HepG2 (cell line): ENCODE measurements around the gene RPP21. TPM values are rescaled to one million over a fixed set of nuclear protein-coding genes. Genes with fewer than 3 reads are reported as not detected.

Experiments used
- AKAP8 ChIP-seq: sonication (generic); formaldehyde crosslinking; IDR thresholded peaks from 2 replicates; pipeline ENCODE4 v1.5.1; 2020; ENCODE audit warnings: mild to moderate bottlenecking, missing genetic modification reagents
- ARHGAP35 ChIP-seq: sonication (generic); formaldehyde crosslinking; IDR thresholded peaks from 2 replicates; pipeline ENCODE4 v1.9.0; 2022; ENCODE audit warnings: mild to moderate bottlenecking, inconsistent platforms, moderate library complexity, missing genetic modification reagents, borderline replicate concordance
- HDAC6 ChIP-seq: fragments of 200-600 bp; sonication (generic); IDR thresholded peaks from 2 replicates; pipeline ENCODE4 v1.7.0; 2017; ENCODE audit warnings: mild to moderate bottlenecking, antibody characterized with exemption, low read length, low read depth
- IRX3 ChIP-seq: sonication (generic); formaldehyde crosslinking; IDR thresholded peaks from 2 replicates; pipeline ENCODE4 v1.8.1; 2023; ENCODE audit warnings: mild to moderate bottlenecking, low read depth, missing genetic modification reagents, borderline replicate concordance
- KAT7 ChIP-seq: IDR thresholded peaks from 2 replicates; pipeline ENCODE4 v1.6.1; 2018; ENCODE audit warnings: borderline replicate concordance, missing compliant biosample characterization
- KLF11 ChIP-seq: IDR thresholded peaks from 2 replicates; pipeline ENCODE4 v1.6.1; 2016; ENCODE audit warnings: missing compliant biosample characterization
- MEIS2 ChIP-seq: sonication (generic); formaldehyde crosslinking; IDR thresholded peaks from 2 replicates; pipeline ENCODE4 v1.9.0; 2021; ENCODE audit warnings: mild to moderate bottlenecking, missing genetic modification reagents
- RBAK ChIP-seq: sonication (generic); formaldehyde crosslinking; IDR thresholded peaks from 2 replicates; pipeline ENCODE4 v1.5.1; 2020; ENCODE audit warnings: mild to moderate bottlenecking, missing genetic modification reagents
- SIX1 ChIP-seq: sonication (generic); formaldehyde crosslinking; IDR thresholded peaks from 2 replicates; pipeline ENCODE4 v1.4.0; 2020; ENCODE audit warnings: missing genetic modification reagents, borderline replicate concordance
- SP1 ChIP-seq, 2 experiments: fragments of 450-650 bp in 1 of 2; sonication (generic) in 1 of 2; formaldehyde crosslinking in 1 of 2; IDR thresholded peaks; 2 replicates each; pipeline versions ENCODE4 v1.4.0 to v1.6.1; 2016 to 2020; ENCODE audit warnings: missing genetic modification reagents in 1 of 2
- ZNF10 ChIP-seq: sonication (generic); formaldehyde crosslinking; IDR thresholded peaks from 2 replicates; pipeline ENCODE4 v1.4.0; 2020; ENCODE audit warnings: mild to moderate bottlenecking, low read depth, missing genetic modification reagents, borderline replicate concordance
- ZNF253 ChIP-seq: sonication (generic); formaldehyde crosslinking; IDR thresholded peaks from 2 replicates; pipeline ENCODE4 v1.8.0; 2022; ENCODE audit warnings: mild to moderate bottlenecking, missing genetic modification reagents, borderline replicate concordance
- ZNF629 ChIP-seq: sonication (generic); formaldehyde crosslinking; conservative IDR thresholded peaks from 2 replicates; pipeline ENCODE4 v1.5.0; 2020; ENCODE audit warnings: missing genetic modification reagents
- ZSCAN20 ChIP-seq: sonication (generic); formaldehyde crosslinking; IDR thresholded peaks from 2 replicates; pipeline ENCODE4 v1.4.0; 2020; ENCODE audit warnings: missing genetic modification reagents, mild to moderate bottlenecking, borderline replicate concordance
- polyA plus RNA-seq, 8 experiments: library from polyadenylated mRNA; depleted of rRNA in 3 of 8; stranded (reverse) in 7 of 8; unstranded in 1 of 8; fragments of >200 nt; fragmentation: Illumina TruSeq in 4 of 8; extraction: Trizol in 4 of 8; gene quantifications; 2 replicates each; pipeline versions ENCODE4 v1.2.1 to v1.2.3, GENCODE V29; 2011 to 2016; ENCODE audit warnings: low read depth in 4 of 8, missing spikeins in 1 of 8, mixed read lengths in 1 of 8; ENCODE audit not compliant: insufficient read depth in 1 of 8
- total RNA-seq, 5 experiments: library from RNA; depleted of rRNA; stranded (reverse); fragments of >200 nt; fragmentation: Illumina TruSeq; extraction: Trizol; gene quantifications; 2 replicates each; pipeline ENCODE4 v1.2.3, GENCODE V29; 2016; ENCODE audit warnings: low read depth in 1 of 5
- TF ChIP-seq, protein P1 (sequence below): sonication (generic); formaldehyde crosslinking; IDR thresholded peaks from 2 replicates; pipeline ENCODE4 v1.5.1; 2020; ENCODE audit warnings: mild to moderate bottlenecking, missing genetic modification reagents, moderate library complexity
- TF ChIP-seq, protein P2 (sequence below): sonication (generic); formaldehyde crosslinking; IDR thresholded peaks from 2 replicates; pipeline ENCODE4 v1.4.0; 2020; ENCODE audit warnings: low read depth, mild to moderate bottlenecking, missing genetic modification reagents
- TF ChIP-seq, protein P3 (sequence below): sonication (generic); formaldehyde crosslinking; IDR thresholded peaks from 2 replicates; pipeline ENCODE4 v1.9.0; 2021; ENCODE audit warnings: missing genetic modification reagents, borderline replicate concordance
- TF ChIP-seq, protein P4 (sequence below): sonication (generic); formaldehyde crosslinking; IDR thresholded peaks from 2 replicates; pipeline ENCODE4 v1.5.0; 2020; ENCODE audit warnings: mild to moderate bottlenecking, low read depth, missing genetic modification reagents, borderline replicate concordance
- TF ChIP-seq, protein P5 (sequence below): fragments of 450-650 bp; IDR thresholded peaks from 2 replicates; pipeline ENCODE4 v1.6.1; 2016

The RPP21 gene
- total and polyA plus RNA-seq, 2 of the 13 experiments (the other 11 are each of a cell fraction or from before 2014, with no cell fraction given), result 53.1 to 72.3 TPM

DNA sequence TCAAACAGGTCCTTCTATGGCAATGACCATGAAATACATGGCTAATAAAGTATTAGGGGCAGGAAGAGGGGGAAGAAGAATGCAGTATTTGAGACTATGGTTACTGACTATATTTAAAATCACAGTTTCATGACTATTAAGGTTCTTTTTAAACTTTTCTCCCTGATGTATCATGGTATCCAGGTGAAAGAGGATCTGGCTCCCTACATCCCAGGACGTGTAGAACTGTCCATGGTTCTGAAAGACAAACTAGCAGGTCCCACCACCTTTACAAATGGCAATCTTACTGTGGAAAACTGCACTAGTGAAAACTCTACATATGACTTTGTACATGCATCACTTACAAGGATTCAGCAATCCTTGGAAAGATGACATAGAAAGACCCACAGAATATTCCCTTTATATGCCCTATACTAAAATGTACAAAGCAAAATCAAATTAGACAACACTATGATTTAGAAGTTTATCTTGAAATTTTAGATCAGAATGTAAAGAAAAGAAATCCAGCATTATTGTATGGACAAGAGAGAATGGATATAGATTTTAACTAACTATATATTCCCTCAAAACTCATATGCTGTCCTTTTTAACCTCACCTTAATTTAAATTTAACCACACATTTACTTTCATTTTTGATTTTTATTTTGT lies 33.5 kb downstream of the RPP21 start (continued):
- no peak for TF ChIP-seq MEIS2 (CRISPR knock-in tag)
- TF ChIP-seq, protein P1, sequence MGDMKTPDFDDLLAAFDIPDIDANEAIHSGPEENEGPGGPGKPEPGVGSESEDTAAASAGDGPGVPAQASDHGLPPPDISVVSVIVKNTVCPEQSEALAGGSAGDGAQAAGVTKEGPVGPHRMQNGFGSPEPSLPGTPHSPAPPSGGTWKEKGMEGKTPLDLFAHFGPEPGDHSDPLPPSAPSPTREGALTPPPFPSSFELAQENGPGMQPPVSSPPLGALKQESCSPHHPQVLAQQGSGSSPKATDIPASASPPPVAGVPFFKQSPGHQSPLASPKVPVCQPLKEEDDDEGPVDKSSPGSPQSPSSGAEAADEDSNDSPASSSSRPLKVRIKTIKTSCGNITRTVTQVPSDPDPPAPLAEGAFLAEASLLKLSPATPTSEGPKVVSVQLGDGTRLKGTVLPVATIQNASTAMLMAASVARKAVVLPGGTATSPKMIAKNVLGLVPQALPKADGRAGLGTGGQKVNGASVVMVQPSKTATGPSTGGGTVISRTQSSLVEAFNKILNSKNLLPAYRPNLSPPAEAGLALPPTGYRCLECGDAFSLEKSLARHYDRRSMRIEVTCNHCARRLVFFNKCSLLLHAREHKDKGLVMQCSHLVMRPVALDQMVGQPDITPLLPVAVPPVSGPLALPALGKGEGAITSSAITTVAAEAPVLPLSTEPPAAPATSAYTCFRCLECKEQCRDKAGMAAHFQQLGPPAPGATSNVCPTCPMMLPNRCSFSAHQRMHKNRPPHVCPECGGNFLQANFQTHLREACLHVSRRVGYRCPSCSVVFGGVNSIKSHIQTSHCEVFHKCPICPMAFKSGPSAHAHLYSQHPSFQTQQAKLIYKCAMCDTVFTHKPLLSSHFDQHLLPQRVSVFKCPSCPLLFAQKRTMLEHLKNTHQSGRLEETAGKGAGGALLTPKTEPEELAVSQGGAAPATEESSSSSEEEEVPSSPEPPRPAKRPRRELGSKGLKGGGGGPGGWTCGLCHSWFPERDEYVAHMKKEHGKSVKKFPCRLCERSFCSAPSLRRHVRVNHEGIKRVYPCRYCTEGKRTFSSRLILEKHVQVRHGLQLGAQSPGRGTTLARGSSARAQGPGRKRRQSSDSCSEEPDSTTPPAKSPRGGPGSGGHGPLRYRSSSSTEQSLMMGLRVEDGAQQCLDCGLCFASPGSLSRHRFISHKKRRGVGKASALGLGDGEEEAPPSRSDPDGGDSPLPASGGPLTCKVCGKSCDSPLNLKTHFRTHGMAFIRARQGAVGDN (CRISPR knock-in tag), result no peak
- TF ChIP-seq RBAK (CRISPR knock-in tag), result no peak
- TF ChIP-seq HDAC6, result no peak
- TF ChIP-seq ARHGAP35 (CRISPR knock-in tag), result no peak
- no peak for TF ChIP-seq ZNF253 (CRISPR knock-in tag)
- TF ChIP-seq ZNF10 (CRISPR knock-in tag), result no peak
- TF ChIP-seq KAT7, result no peak
- no peak for TF ChIP-seq SIX1 (CRISPR knock-in tag)
- TF ChIP-seq KLF11 (CRISPR knock-in tag), result peak; percentile 95; the same call in 1 of the 2 replicates
- no peak for TF ChIP-seq ZNF629 (CRISPR knock-in tag)
- TF ChIP-seq SP1 (IDR thresholded peaks at IDR 0.05), result no peak
- no peak for TF ChIP-seq SP1 (CRISPR knock-in tag; IDR thresholded peaks at IDR 0.05)
- TF ChIP-seq, protein P2, sequence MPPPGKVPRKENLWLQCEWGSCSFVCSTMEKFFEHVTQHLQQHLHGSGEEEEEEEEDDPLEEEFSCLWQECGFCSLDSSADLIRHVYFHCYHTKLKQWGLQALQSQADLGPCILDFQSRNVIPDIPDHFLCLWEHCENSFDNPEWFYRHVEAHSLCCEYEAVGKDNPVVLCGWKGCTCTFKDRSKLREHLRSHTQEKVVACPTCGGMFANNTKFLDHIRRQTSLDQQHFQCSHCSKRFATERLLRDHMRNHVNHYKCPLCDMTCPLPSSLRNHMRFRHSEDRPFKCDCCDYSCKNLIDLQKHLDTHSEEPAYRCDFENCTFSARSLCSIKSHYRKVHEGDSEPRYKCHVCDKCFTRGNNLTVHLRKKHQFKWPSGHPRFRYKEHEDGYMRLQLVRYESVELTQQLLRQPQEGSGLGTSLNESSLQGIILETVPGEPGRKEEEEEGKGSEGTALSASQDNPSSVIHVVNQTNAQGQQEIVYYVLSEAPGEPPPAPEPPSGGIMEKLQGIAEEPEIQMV (CRISPR knock-in tag), result no peak
- no peak for TF ChIP-seq ZSCAN20
- TF ChIP-seq, protein P3, sequence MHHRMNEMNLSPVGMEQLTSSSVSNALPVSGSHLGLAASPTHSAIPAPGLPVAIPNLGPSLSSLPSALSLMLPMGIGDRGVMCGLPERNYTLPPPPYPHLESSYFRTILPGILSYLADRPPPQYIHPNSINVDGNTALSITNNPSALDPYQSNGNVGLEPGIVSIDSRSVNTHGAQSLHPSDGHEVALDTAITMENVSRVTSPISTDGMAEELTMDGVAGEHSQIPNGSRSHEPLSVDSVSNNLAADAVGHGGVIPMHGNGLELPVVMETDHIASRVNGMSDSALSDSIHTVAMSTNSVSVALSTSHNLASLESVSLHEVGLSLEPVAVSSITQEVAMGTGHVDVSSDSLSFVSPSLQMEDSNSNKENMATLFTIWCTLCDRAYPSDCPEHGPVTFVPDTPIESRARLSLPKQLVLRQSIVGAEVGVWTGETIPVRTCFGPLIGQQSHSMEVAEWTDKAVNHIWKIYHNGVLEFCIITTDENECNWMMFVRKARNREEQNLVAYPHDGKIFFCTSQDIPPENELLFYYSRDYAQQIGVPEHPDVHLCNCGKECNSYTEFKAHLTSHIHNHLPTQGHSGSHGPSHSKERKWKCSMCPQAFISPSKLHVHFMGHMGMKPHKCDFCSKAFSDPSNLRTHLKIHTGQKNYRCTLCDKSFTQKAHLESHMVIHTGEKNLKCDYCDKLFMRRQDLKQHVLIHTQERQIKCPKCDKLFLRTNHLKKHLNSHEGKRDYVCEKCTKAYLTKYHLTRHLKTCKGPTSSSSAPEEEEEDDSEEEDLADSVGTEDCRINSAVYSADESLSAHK (CRISPR knock-in tag), result no peak
- no peak for TF ChIP-seq AKAP8 (CRISPR knock-in tag)
- TF ChIP-seq, protein P4, sequence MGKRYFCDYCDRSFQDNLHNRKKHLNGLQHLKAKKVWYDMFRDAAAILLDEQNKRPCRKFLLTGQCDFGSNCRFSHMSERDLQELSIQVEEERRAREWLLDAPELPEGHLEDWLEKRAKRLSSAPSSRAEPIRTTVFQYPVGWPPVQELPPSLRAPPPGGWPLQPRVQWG (CRISPR knock-in tag), result no peak
- TF ChIP-seq IRX3 (CRISPR knock-in tag), result no peak
- TF ChIP-seq, protein P5, sequence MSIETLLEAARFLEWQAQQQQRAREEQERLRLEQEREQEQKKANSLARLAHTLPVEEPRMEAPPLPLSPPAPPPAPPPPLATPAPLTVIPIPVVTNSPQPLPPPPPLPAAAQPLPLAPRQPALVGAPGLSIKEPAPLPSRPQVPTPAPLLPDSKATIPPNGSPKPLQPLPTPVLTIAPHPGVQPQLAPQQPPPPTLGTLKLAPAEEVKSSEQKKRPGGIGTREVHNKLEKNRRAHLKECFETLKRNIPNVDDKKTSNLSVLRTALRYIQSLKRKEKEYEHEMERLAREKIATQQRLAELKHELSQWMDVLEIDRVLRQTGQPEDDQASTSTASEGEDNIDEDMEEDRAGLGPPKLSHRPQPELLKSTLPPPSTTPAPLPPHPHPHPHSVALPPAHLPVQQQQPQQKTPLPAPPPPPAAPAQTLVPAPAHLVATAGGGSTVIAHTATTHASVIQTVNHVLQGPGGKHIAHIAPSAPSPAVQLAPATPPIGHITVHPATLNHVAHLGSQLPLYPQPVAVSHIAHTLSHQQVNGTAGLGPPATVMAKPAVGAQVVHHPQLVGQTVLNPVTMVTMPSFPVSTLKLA, result no peak
